RWPE1 (cell line): ENCODE data around the gene BICC1.

Experiments used
- CTCF ChIA-PET: fragments of 350-600 bp; sonication (Branson Sonifier 250); formaldehyde crosslinking; extraction: SDS; loops from one replicate; lab custom pipeline; 2021; lab: Yijun Ruan, JAX
- POLR2A ChIA-PET: fragments of 400-600 bp; formaldehyde crosslinking; extraction: SDS; loops from one replicate; lab custom pipeline; 2020; ENCODE audit warnings: antibody characterized with exemption; ENCODE audit not compliant: low non-redundant PET; lab: Yijun Ruan, JAX
- DNase-seq: peaks from one replicate; pipeline ENCODE4 v3.0.0; 2012; ENCODE audit warnings: low spot score
- H3K27ac ChIP-seq: fragments of 450-650 bp; 2 replicates; pipeline ENCODE4 v1.5.1; 2017
- CTCF ChIP-seq: fragments of 450-650 bp; conservative IDR thresholded peaks from 2 replicates; pipeline ENCODE4 v1.5.1; 2017; ENCODE audit warnings: low read depth, mild to moderate bottlenecking

Gene BICC1

GRCh38 chr10:58714409-58714808 lies 201.7 kb downstream of the BICC1 start:
- TF ChIP-seq CTCF, result no peak
- no peak for DNase-seq
- H3K27ac ChIP-seq, result no peak overlapping the region
- CTCF ChIA-PET, result interaction anchor here (0.7 kb wide), 1 partner anchor 502 kb away, joined by 4 read pairs; no protein-coding TSS in a partner anchor
- POLR2A ChIA-PET, result no interaction called here

- no peak for DNase-seq
- no peak overlapping the region for H3K27ac ChIP-seq
- POLR2A ChIA-PET, result no interaction called here
- CTCF ChIA-PET, result interaction anchor here (0.6 kb wide), 1 partner anchor 184 kb away, joined by 4 read pairs; no protein-coding TSS in a partner anchor
- no peak for TF ChIP-seq CTCF
Measured at GRCh38 chr10:58715061-58715460, 202.4 kb downstream of the BICC1 start.

GRCh38 chr10:58718596-58718995 lies 205.9 kb downstream of the BICC1 start:
- POLR2A ChIA-PET, result no interaction called here
- H3K27ac ChIP-seq, result no peak overlapping the region
- TF ChIP-seq CTCF, result no peak
- no peak for DNase-seq
- CTCF ChIA-PET, result no interaction called here

GRCh38 chr10:58721601-58722281 lies 209.1 kb downstream of the BICC1 start:
- no peak overlapping the region for H3K27ac ChIP-seq
- TF ChIP-seq CTCF, result no peak
- DNase-seq, result no peak
- CTCF ChIA-PET, result interaction anchor here (0.6 kb wide), 1 partner anchor 308 kb away, joined by 3 read pairs; no protein-coding TSS in a partner anchor
- POLR2A ChIA-PET, result no interaction called here

GRCh38 chr10:58723186-58723585 lies 210.5 kb downstream of the BICC1 start:
- CTCF ChIA-PET, result no interaction called here
- POLR2A ChIA-PET, result no interaction called here
- no peak for TF ChIP-seq CTCF
- DNase-seq, result no peak
- H3K27ac ChIP-seq, result no peak overlapping the region

- ChIA-PET POLR2A (no interaction called here), CTCF (no interaction called here)
- H3K27ac ChIP-seq, result no peak overlapping the region
- TF ChIP-seq CTCF, result no peak
- DNase-seq, result no peak
Measured at GRCh38 chr10:58723966-58724365, 211.3 kb downstream of the BICC1 start.
